ENCODE results near the gene CDC42EP2.

- TF ChIP-seq CTCF (IDR thresholded peaks at IDR 0.05; ENCODE audit: insufficient read depth, low read length, poor library complexity, severe bottlenecking): peak; percentile 98
- TF ChIP-seq EZH2phosphoT487 (conservative IDR thresholded peaks at IDR 0.05; ENCODE audit: low read length): no peak
Observed at GRCh38 chr11:65315204-65315865, 669 bp downstream of the CDC42EP2 start.
